ENCODE data around the gene CGNL1.

CGNL1 gene

GRCh38 chr15:57446393-57446792 lies 70.1 kb downstream of the CGNL1 start:
- H3K79me2 ChIP-seq (ENCODE audit: insufficient read depth, low read length), result no peaks in the 10 kb centered on the region
- H4K20me1 ChIP-seq (ENCODE audit: low read depth, low read length), result no peaks in the 10 kb centered on the region
- no peak overlapping the region for H3K4me3 ChIP-seq (ENCODE audit: insufficient read depth, low read length, poor library complexity, severe bottlenecking)
- no peaks in the 10 kb centered on the region for H3K9me3 ChIP-seq (ENCODE audit: insufficient read depth, low read length)
- no peak overlapping the region for H3K27ac ChIP-seq (ENCODE audit: low read depth, low read length)
- no peak overlapping the region for H3K9ac ChIP-seq (ENCODE audit: low read length)
- no peaks in the 10 kb centered on the region for H3K9me2 ChIP-seq (replicated peaks; ENCODE audit: insufficient read depth, low read length)
- H3F3A ChIP-seq (ENCODE audit: insufficient read depth), result no peaks in the 10 kb centered on the region
- no peak overlapping the region for H3K4me2 ChIP-seq (ENCODE audit: low read depth, low read length, poor library complexity, severe bottlenecking)
- no peaks in the 10 kb centered on the region for H3K27me3 ChIP-seq (ENCODE audit: low read length)
- H3K36me3 ChIP-seq (ENCODE audit: low read length), result no peaks in the 10 kb centered on the region
- no peak overlapping the region for H2AFZ ChIP-seq (ENCODE audit: low read depth, low read length, severe bottlenecking)
- no peak for TF ChIP-seq CTCF (IDR thresholded peaks at IDR 0.05; ENCODE audit: insufficient read depth, low read length, poor library complexity, severe bottlenecking)
- no peak for TF ChIP-seq EZH2phosphoT487 (conservative IDR thresholded peaks at IDR 0.05; ENCODE audit: low read length)

- H3K4me3 ChIP-seq (ENCODE audit: insufficient read depth, low read length, poor library complexity, severe bottlenecking), result no peak overlapping the region
- no peak overlapping the region for H3K27ac ChIP-seq (ENCODE audit: low read depth, low read length)
- H3K9me3 ChIP-seq (ENCODE audit: insufficient read depth, low read length), result no peaks in the 10 kb centered on the region
- H3K27me3 ChIP-seq (ENCODE audit: low read length), result no peaks in the 10 kb centered on the region
- H3K9ac ChIP-seq (ENCODE audit: low read length), result no peak overlapping the region
- no peak for TF ChIP-seq CTCF (IDR thresholded peaks at IDR 0.05; ENCODE audit: insufficient read depth, low read length, poor library complexity, severe bottlenecking)
- no peak for TF ChIP-seq EZH2phosphoT487 (conservative IDR thresholded peaks at IDR 0.05; ENCODE audit: low read length)
- H3K36me3 ChIP-seq (ENCODE audit: low read length), result no peaks in the 10 kb centered on the region
- no peaks in the 10 kb centered on the region for H3K79me2 ChIP-seq (ENCODE audit: insufficient read depth, low read length)
- no peaks in the 10 kb centered on the region for H3K9me2 ChIP-seq (replicated peaks; ENCODE audit: insufficient read depth, low read length)
- H3K4me2 ChIP-seq (ENCODE audit: low read depth, low read length, poor library complexity, severe bottlenecking), result no peak overlapping the region
- H3F3A ChIP-seq (ENCODE audit: insufficient read depth), result no peaks in the 10 kb centered on the region
- H2AFZ ChIP-seq (ENCODE audit: low read depth, low read length, severe bottlenecking), result no peak overlapping the region
- H4K20me1 ChIP-seq (ENCODE audit: low read depth, low read length), result no peaks in the 10 kb centered on the region
Observed at GRCh38 chr15:57451555-57451954, 75.2 kb downstream of the CGNL1 start.

GRCh38 chr15:57452090-57452754 lies 75.9 kb downstream of the CGNL1 start:
- Histone ChIP-seq H2AFZ (ENCODE audit: low read depth, low read length, severe bottlenecking) (no peak overlapping the region), H3F3A (ENCODE audit: insufficient read depth) (no peaks in the 10 kb centered on the region), H3K27ac (ENCODE audit: low read depth, low read length) (no peak overlapping the region), H3K4me3 (ENCODE audit: insufficient read depth, low read length, poor library complexity, severe bottlenecking) (no peak overlapping the region), H3K36me3 (ENCODE audit: low read length) (no peaks in the 10 kb centered on the region), H4K20me1 (ENCODE audit: low read depth, low read length) (no peaks in the 10 kb centered on the region), H3K9me3 (ENCODE audit: insufficient read depth, low read length) (no peaks in the 10 kb centered on the region), H3K79me2 (ENCODE audit: insufficient read depth, low read length) (no peaks in the 10 kb centered on the region), H3K9me2 (replicated peaks; ENCODE audit: insufficient read depth, low read length) (no peaks in the 10 kb centered on the region), H3K27me3 (ENCODE audit: low read length) (no peaks in the 10 kb centered on the region), H3K4me2 (ENCODE audit: low read depth, low read length, poor library complexity, severe bottlenecking) (no peak overlapping the region), H3K9ac (ENCODE audit: low read length) (no peak overlapping the region)
- TF ChIP-seq EZH2phosphoT487 (conservative IDR thresholded peaks at IDR 0.05; ENCODE audit: low read length), result no peak
- no peak for TF ChIP-seq CTCF (IDR thresholded peaks at IDR 0.05; ENCODE audit: insufficient read depth, low read length, poor library complexity, severe bottlenecking)

All from SU-DHL-6 (cell line).